IPS DF 19.7 (cell line): ENCODE data around the gene TCF4.
A peak's percentile ranks its signal among the peaks of the same experiment; 100 is the strongest.

ENCODE experiments used
- DNase-seq: peaks from one replicate; pipeline ENCODE4 v3.0.0-alpha.2; 2013; ENCODE audit warnings: low read depth, low spot score

The TCF4 gene

GRCh38 chr18:55585920-55586561 is 2.0 kb downstream of the TCF4 start:
- no peak for DNase-seq

- DNase-seq: no peak
Measured at GRCh38 chr18:55585065-55585919, 2.7 kb downstream of the TCF4 start.

GRCh38 chr18:55584201-55584600 is 3.8 kb downstream of the TCF4 start:
- DNase-seq: no peak

GRCh38 chr18:55582325-55582724 is 5.7 kb downstream of the TCF4 start:
- DNase-seq: peak; percentile 91

GRCh38 chr18:55579501-55580270 is 8.3 kb downstream of the TCF4 start:
- no peak for DNase-seq

- DNase-seq: no peak
Measured at GRCh38 chr18:55577812-55578539, 10.0 kb downstream of the TCF4 start.

GRCh38 chr18:55576001-55576400 is 12.0 kb downstream of the TCF4 start:
- DNase-seq: no peak

DNA sequence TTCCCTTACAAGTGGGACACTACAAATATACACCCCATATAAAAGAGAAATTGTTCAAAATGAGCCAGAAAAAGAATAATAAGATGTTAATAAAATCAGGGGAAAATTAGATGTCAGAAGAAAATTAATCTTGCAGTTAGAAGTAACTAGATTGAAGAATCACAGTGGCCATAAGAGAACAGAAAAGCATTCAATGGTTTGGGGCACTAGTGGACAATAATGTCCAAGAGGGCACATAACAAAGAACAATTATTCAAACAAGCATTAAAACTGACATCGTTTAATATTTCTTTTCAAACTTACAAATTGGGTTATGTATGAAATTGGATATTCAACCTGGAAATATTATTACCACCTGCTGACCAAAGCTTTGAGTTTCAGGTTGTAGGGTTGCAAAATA is 12.9 kb downstream of the TCF4 start:
- no peak for DNase-seq

DNA sequence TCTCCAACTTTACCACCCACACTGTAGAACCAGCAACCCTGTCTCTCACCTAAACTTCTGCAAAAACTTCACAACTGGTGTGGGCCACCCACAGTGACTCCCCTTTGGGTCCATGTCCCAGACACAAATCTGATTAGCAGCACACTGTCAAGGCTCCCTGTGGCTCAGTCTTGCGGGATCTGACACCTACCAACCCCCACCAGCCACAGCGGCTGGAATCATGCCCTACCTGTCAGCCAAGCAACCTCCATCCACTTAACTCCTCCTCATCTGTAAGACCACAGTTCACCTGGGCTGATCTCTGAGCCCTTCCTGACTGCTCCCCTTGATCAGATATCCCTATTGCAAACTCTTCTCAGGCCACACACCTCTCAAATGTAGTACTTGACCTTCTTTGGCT is 14.6 kb downstream of the TCF4 start:
- DNase-seq: no peak

GRCh38 chr18:55570966-55571365 is 17.0 kb downstream of the TCF4 start:
- DNase-seq: no peak

DNA sequence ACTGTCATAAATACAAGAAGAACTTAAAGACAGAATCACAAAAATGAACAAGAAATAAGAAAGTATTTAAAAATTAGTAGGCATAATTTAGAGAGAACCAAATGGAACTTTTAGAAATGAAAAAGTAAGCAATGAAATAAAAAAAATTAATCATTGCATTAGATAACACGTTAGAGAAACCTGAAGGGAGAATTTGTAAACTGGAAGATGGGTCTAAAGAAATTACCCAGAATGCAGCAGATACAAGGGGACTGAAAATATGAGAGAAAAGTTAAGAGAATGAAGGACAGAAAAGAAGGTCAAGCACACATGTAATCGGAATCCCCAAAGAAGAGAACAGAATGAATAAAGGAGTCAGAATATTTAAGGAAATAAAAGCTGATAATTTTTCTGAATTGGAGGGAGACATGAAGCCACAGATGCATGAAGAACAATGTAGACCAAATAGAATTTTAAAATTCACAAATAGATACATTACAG is 21.5 kb downstream of the TCF4 start:
- DNase-seq: no peak

- DNase-seq: no peak
Measured at GRCh38 chr18:55559739-55560138, 28.3 kb downstream of the TCF4 start.

GRCh38 chr18:55557211-55557610 is 30.8 kb downstream of the TCF4 start:
- DNase-seq: no peak

- DNase-seq: no peak
Measured at GRCh38 chr18:55555395-55556027, 32.5 kb downstream of the TCF4 start.

DNA sequence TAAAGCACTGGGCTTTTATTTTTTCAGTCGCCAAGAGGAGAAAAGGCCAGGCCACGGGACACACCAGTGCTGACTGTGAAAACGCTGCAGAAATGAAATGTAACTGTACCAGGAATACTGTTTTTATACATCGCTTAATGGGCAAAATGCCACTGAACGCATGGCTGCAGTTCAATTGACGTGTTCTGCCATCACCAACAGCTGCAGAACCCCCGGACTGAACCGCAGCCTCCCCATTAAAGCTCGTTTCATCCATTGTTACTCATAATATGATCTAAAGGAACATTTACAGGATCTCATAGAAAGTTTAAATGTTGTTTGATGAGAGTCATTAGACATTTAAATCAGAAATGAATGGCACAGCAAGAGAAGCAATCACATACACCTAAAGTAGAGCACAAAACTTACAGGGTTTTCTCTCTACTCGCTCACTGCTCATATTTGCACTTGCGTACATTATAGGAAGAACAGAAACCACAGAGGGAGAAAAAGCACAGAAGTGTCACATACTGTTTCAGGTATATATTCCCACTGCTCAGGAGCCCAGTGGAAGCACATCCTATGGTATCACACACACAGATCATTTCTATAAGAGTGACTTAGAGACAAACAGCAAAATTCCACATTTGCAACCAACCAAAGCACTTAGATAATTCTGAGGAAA is 35.3 kb downstream of the TCF4 start:
- DNase-seq: no peak

GRCh38 chr18:55551227-55551626 is 36.8 kb downstream of the TCF4 start:
- DNase-seq: no peak

- DNase-seq: no peak
Measured at GRCh38 chr18:55550471-55550870, 37.5 kb downstream of the TCF4 start.

DNA sequence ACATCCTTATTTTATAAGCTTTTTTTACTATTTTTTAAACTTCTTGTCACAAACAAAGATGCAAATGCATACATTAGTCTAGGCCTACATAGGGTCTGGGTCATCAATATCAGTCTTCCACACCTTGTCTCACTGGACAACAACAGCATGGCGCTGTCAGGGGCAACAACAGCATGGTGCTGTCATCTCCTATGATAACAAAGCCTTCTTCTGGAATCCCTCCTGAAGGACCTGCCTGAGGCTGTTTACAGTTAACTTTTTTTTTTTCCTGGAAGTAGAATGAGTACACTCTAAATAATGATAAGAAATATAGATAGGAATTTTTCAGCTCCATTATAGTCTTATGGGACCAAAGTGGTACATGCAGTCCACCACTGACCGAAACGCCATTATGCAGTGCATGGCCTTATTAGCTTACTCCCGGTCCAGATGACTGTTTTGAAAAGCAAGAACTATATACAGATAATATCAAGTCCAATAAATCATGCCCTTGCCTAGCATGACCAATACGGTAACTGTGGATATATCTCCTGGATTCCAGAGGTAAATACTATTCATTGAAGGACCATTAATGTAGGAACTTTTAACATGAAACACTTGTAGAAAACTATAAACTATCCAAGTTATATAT is 38.4 kb downstream of the TCF4 start:
- DNase-seq: no peak

GRCh38 chr18:55547705-55548056 is 40.3 kb downstream of the TCF4 start:
- no peak for DNase-seq
